Measurements from ENCODE around the gene PSG6.
A peak's percentile ranks its signal among the peaks of the same experiment; 100 is the strongest.
"Not testable (repeated sequence)": the region's sequence is repeated elsewhere in the genome, so short reads cannot be mapped to it uniquely, and the experiment has no call there.

PSG6 gene

GRCh38 chr19:42917634-42918033, at the start of gene PSG6:
TSS of gene PSG6 (minus strand) at chr19:42917894. CDS start at chr19:42917792, 102 bp downstream.
- H3K27ac ChIP-seq, result not testable (repeated sequence)

GRCh38 chr19:42965176-42965575, 47.5 kb upstream of the PSG6 start:
- TF ChIP-seq CTCF (conservative IDR thresholded peaks at IDR 0.05), result no peak
- no peak overlapping the region for H3K27ac ChIP-seq

- no peak for TF ChIP-seq CTCF (conservative IDR thresholded peaks at IDR 0.05)
- no peak overlapping the region for H3K27ac ChIP-seq
Measured at GRCh38 chr19:42961119-42961518, 43.4 kb upstream of the PSG6 start.

GRCh38 chr19:42952126-42952525, 34.4 kb upstream of the PSG6 start:
- H3K27ac ChIP-seq, result not testable (repeated sequence)

- H3K27ac ChIP-seq, result not testable (repeated sequence)
Measured at GRCh38 chr19:42951476-42951875, 33.8 kb upstream of the PSG6 start.

GRCh38 chr19:42942187-42942789, 24.6 kb upstream of the PSG6 start:
- no peak overlapping the region for H3K27ac ChIP-seq
- TF ChIP-seq CTCF (conservative IDR thresholded peaks at IDR 0.05), result peak; percentile 76

- not testable (repeated sequence) for H3K27ac ChIP-seq
Measured at GRCh38 chr19:42937107-42937506, 19.4 kb upstream of the PSG6 start, which contains the start of gene PSG7. TSS of gene PSG7 (minus strand) at chr19:42937207. CDS start at chr19:42937076, 131 bp downstream.

GRCh38 chr19:42934726-42935125, 17.0 kb upstream of the PSG6 start:
- H3K27ac ChIP-seq, result not testable (repeated sequence)

- H3K27ac ChIP-seq, result not testable (repeated sequence)
Measured at GRCh38 chr19:42934183-42934582, 16.5 kb upstream of the PSG6 start.

- not testable (repeated sequence) for H3K27ac ChIP-seq
Measured at GRCh38 chr19:42933412-42933811, 15.7 kb upstream of the PSG6 start.

GRCh38 chr19:42932485-42933101, 14.9 kb upstream of the PSG6 start:
- not testable (repeated sequence) for H3K27ac ChIP-seq

GRCh38 chr19:42930214-42930613, 12.5 kb upstream of the PSG6 start:
- H3K27ac ChIP-seq, result not testable (repeated sequence)
- peak; percentile 69 for TF ChIP-seq CTCF (conservative IDR thresholded peaks at IDR 0.05)

Data from VCaP (cell line).